Right lobe of liver (tissue), 4 donors: ENCODE data around the gene KLF14.

Experiments used
- CTCF ChIP-seq, 4 donors: fragments of 200-600 bp in 3 of 4; fragments of 450-650 bp in 1 of 4; IDR thresholded peaks; one replicate each; pipeline versions ENCODE4 v1.5.1 to v1.8.0; 2016 to 2022; ENCODE audit warnings: antibody characterized with exemption in 4 of 4, mild to moderate bottlenecking in 2 of 4
- POLR2A ChIP-seq: fragments of 450-650 bp; IDR thresholded peaks from one replicate; pipeline ENCODE4 v1.6.1; 2017; ENCODE audit warnings: antibody characterized with exemption, mild to moderate bottlenecking
- donor health status: DM: no; HTN: no; CAD: no.
- donor health status: DM: no; HTN: no; CAD: no.
- donor health status: DM: no; HTN: yes; CAD: no.

GRCh38 chr7:130756316-130756715, 22.3 kb upstream of the KLF14 start:
- no peak for TF ChIP-seq CTCF (IDR thresholded peaks at IDR 0.05)
- TF ChIP-seq POLR2A, result no peak
